GM18861 (cell line): ENCODE data around the gene BCAT1.
A peak's percentile ranks its signal among the peaks of the same experiment; 100 is the strongest.

ENCODE experiments used
- ATAC-seq: cut with Tn5 transposase; IDR thresholded peaks from one replicate; pipeline ENCODE4 v1.9.1; 2021; ENCODE audit not compliant: unreplicated experiment

Gene BCAT1, protein sequence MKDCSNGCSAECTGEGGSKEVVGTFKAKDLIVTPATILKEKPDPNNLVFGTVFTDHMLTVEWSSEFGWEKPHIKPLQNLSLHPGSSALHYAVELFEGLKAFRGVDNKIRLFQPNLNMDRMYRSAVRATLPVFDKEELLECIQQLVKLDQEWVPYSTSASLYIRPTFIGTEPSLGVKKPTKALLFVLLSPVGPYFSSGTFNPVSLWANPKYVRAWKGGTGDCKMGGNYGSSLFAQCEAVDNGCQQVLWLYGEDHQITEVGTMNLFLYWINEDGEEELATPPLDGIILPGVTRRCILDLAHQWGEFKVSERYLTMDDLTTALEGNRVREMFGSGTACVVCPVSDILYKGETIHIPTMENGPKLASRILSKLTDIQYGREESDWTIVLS

DNA sequence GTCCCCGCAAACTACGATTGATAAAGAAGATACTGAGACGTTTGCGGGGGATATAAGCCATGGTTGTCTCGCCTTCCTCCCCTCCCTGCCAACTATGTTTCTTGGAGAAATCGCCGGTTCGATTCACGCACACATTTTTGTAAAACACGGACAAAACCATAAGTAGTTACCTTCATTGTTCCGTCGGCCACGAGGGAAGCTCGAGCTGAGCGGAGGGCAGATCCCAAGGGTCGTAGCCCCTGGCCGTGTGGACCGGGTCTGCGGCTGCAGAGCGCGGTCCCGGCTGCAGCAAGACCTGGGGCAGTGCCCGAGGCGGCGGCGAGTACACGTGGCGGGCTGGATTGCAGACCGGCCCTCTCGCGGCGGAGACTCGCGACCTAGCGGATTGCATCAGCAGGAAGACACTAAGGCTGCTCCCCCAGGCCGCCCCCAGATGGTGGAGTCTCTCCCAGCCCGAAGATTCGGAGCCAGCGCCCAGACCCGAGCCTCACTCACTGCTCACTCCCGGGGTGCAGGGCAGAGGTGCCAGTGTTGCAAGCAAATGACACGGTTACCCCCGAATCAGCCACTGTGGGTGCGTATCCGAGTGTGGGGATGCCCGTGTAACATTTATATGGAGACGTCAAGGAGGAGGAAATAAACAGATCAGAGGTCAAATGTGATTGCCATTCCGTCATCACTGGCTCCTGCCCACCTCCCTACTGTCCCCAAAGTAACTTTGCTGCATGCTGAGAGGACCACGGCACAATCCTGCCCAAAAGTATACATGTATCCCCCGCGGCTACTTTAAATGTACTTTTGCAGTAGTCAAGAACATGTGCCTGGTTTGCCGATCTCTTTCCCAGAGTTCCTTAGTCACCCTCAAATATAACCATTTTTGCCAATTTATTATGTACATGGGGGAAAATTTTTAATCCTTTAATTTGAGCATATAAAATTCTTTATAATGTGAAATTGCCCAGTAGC, at the start of gene BCAT1:
Gene BCAT1 (minus strand): TSS at position 345 of the 966 bp plus-strand sequence. CDS start 169 bp downstream, at position 176.
- ATAC-seq: no peak

DNA sequence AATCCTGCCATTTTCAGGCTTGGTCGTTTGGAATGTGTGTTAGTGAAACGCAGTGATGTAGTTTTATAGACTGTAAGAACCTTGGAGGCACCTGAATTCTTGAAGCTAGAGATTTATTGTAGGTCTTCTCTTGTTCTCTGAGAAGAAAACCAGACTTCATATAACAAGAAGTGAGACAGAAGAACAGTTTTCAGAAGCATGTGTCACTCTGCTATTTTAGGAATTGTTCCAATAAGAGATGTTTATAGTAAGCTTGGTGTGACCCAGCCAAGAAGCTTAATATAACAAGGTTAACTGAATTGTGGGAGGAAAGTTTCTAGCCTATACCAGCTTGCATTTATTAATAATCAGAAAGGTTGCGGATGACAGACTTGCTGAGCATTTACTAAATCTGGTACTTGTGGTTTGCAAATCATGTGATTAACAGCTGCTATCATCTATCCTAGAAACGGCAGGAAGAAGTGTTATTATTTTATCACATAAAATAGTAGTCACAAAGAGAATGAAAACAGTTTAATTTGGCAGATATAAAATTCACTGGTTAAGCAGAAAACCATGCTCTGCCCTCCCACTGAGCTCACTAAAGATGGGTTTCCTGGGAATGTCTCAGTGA, 49.2 kb upstream of the BCAT1 start:
- ATAC-seq: peak; percentile 71

DNA sequence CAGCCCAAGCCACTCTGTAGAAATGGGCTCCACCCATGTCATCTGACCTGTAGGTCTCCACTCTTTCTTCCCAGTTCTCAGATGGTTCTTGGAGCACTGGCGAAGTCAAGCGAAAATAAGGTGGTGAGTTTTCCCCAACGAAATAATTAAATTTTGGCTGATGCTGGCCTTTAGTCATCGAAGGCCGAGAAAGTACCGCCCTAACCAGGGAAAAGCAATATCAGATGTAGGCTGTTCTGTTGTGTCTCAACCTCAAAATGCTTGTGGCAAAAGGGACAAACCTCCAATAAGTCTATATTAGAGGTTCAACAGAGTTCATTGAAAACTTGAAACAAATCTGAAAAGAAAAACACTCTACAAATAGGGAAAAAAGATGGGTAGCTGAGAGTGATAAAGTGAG, 48.6 kb upstream of the BCAT1 start:
- ATAC-seq: no peak

DNA sequence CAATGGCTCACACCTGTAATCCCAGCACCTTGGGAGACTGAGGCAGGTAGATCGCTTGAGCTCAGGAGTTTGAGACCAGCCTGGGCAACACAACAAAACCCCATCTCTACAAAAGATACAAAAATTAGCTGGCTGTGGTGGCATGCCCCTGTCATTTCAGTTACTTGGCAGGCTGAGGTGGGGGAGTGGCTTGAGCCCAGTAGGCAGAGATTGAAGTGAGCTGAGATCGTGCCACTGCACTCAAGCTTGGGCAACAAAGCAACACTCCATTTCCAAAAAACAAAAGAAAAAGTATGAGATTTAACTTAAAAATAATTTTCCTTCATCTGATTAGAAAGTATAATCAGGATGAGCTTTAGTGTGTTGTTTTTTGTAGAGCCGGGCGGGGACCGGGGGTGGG, 47.9 kb upstream of the BCAT1 start:
- no peak for ATAC-seq

DNA sequence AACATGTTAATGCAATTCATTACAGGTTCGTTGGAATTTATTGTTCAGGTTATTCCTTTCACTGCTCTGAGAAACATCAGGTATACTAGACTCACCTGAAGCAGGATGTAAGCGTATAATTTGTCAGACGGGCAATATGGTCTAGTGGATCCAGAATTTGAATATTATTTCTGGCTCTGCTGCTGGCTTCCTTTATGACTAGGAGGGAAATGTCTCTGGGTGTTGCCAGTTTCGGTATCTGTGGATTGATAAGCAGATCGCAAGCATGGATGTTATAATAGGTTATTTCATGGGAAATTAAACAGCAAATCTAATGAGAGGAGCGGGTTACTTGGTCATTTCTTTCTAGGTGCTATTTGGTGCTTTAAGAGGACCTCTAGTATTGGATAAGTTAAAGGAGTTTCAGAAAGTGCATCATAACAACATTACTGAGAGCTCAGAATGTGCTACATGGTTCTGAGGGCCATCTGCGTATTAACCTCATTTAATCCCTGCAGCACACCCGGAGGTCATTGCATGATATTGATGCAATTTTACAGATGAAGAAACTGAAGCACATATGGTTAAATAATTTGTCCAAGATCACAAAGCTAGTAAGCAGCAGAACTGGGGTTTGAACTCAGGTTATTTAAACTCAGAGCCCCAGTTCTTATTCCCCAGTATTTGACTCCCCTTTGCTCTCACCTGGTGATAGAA, 47.3 kb upstream of the BCAT1 start:
- no peak for ATAC-seq

DNA sequence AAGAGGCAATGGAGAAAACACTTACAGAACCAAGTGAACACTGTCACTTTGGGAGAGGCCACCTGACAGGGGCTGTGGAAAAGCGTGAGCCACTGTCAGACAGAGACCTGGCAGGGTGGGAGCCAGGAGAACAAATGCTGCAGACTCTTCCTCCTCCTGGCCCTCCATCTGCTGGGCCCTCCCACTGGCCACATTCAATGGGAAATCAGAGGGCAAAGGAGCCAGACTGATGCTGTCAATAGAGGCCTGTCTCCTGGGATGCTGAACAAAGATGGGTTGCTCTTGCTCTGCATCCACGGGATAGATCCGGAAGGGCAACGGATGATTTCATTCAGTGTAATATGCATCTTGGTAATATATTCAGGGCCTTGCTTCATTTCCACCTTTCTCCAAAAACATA, 44.9 kb upstream of the BCAT1 start:
- ATAC-seq: no peak

DNA sequence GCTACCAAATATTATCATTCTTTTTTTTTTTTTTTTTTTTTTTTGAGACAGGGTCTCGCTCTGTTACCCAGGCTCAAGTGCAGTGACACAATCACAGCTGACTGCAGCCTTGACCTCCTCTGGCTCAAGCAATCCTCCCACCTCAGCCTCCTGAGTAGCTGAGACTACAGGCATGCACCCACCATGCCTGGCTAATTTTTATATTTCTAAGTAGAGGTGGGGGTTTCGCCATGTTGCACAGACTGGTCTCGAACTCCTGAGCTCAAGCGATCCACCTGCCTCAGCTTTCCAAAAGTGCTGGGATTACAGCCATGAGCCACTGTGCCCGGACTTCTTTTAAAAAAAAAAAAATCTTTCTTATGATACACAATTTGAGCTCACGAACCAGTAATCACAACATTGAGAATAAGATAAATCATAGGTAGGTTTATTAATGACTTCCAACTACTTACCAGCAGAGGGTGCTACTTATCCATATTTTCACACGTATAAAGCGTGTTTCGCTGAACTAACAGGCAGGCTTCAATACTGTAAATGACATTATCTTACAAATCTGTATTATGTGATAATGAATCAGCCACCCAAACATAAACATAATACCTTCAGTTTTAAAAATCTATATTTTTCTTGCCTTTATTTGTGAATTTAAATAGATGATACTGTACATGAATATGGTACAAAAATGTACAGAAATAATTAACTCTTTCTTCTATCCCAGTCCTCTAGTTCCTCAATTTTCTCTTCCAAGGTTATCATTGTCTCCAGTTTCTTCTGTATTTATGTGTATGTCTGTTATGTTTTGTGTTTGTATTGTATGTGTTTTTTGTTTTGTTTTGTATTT, 42.5 kb upstream of the BCAT1 start:
- peak; percentile 55 for ATAC-seq

DNA sequence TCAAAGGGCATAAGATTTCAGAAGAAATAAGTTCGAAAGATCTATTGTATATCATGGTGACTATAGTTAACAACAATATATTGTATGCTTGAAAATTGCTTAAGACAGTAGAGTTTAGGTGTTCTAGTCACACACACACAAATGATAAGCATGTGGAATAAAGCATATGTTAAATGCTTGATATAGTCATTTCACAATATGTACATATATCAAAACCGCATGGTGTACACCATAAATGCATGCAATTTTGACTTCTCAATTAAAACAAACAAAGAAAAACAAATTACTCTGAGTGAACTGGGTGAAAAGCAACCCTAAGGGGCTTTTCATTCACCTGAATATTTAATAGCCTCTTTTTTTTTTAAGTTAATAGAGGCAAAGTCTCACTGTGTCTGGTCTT, 40.3 kb upstream of the BCAT1 start:
- no peak for ATAC-seq

DNA sequence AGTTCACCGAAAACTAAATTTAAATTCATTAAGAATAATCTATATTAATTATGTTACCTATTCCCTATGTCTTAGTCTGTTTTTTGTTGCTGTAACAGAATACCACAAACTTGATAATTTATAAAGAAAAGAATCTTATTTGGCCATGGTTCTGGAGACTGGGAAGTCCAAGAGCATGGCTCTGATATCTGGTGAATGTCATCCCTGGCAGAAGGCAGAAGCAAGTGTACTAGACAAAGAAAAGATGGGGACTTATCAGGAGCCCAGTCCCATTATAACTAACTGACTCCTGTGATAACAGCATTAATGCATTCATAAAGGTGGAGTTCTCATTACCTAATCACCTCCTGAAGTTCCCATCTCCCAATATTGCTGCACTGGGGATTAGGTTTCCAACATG, 33.3 kb upstream of the BCAT1 start:
- ATAC-seq: no peak

DNA sequence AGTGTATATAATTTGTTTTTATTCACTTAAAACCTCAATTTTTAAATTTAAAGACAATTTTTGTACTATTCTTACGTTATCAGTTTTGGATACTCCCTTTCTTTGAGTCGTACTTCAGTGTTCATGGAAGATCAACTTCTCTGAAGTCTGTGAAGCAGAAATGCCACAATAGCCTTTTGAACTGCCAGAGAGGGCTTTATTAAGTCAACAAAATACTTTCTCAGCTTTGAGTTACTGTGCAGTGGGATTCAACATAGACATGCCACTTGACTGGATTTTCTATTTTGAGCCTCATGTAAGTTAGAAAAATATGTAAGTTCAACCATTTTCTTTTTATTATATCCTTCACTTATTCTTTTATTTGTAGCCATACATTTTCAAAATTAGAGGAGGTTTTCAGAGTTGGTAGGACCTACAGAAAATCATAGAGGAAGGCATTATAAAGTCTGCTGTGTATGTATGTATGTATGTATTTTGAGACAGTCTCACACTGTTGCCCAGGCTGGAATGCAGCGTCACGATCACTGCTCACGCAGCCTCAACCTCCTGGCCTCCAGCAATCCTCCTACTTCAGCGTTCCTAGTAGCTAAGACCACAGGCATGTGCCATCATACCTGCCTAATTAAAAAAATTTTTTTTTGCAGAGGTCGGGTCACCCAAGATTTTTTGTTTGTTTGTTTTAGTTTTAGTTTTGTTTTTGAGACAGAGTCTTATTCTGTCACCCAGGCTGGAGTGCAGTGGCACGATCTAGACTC, 31.3 kb upstream of the BCAT1 start:
- ATAC-seq: no peak

DNA sequence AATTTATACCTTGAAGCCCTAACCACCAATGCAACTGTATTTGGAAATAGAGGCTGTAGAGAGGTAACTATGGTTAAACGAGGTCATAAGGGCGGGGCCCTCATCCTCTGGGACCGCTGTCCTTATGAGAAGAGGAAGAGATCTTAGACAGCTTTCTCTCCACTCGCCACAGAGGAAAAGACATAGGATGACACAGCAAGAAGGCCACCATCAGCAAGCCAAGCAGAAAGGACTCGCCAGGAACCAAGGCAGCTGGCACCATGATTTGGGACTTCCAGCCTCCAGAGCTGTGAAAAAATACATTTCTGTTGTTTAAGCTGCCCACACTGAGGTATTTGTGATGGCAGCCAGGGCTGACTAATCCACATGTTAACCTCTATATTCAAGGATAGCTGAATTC, 30.4 kb upstream of the BCAT1 start:
- ATAC-seq: no peak

DNA sequence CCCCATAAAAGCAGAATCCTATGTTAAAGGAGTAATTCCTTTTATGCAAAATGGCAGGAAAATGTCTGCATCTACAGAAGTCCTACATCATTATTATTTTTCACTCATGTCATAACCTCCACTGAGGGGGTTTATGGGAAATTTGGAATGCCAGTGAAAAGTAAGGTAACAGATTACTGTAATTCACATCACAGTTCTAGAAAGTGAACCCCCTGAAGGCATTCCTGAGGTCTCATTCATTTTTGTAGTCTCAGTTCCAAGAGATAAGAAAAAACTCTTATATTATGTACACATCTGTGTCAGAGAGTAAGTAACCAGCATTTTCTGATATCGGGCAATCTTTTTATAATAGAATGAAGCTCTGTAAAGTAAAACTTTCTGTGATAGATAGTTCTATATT, 28.8 kb upstream of the BCAT1 start:
- no peak for ATAC-seq

DNA sequence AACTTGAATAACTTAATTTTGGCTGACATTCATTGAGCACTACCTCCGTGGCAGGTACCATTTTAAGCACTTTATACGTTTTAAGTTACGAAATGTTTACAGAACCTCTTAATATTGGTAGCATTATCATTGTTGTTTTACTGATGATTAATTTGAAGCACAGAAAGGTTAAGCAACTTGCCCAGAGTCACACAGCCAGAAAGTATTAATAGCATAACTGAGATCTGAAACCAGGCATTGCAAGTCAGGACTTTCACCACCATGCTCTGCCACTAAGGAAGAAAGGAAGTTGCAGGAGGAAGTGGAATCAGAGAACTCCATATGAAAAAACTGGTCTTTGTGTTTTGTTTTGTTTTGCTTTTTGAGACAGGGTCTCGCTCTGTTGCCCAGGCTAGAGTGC, 28.2 kb upstream of the BCAT1 start:
- no peak for ATAC-seq

DNA sequence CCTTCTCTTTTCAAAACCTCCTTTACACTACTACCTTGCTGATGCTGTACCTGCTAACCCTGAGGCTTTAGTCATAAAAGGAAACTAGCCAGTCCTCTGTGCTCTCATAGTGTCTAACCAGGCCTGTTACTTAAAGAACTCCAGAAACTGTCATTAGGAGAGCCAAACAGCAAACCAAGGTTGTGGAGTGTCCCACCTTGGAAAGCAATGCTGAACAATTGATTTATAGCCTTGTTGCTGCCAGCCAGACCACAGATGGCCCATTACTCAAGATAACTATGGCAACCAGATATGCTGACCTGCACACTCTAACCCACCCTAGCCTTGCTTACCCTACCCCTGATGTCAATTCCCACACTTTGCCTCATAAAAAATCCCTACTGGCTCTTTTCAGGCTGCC, 26.5 kb upstream of the BCAT1 start:
- ATAC-seq: no peak

DNA sequence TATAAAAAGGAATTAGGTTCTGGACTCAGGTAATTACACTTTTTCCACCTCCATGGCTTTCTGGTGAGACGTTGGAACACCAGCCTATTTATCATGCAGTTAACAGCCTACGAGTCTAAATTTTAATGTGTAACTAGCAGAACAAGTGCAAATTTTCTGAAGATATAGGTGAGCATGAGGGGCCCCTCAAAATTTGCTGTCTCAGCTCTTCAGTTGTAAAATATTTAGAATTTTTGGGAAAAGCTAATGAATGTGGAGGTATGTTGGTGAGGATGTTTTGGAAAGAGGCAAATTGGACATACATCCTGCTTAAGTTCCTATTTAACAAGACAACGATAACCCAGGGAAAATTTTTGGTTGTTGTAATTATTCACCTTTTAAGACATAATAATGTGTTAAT, 25.3 kb upstream of the BCAT1 start:
- no peak for ATAC-seq

DNA sequence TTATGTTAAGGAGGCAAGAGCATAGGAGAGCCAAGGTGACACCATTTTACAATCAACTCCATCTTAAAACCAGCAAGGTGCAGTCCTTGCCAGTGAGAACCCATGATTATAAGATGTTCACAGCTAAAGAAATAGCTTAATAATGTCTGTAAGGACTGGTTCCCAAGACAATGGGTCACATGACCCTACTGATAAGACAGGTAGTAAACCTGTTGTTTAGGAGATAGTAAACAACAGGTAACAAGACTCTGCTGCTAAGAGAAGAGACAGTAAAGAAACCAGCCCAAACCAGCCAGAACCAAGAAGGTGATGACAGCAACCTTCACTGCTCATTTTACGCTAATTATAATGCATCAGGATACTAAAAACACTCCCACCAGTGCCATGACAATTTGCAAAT, 23.2 kb upstream of the BCAT1 start:
- no peak for ATAC-seq

DNA sequence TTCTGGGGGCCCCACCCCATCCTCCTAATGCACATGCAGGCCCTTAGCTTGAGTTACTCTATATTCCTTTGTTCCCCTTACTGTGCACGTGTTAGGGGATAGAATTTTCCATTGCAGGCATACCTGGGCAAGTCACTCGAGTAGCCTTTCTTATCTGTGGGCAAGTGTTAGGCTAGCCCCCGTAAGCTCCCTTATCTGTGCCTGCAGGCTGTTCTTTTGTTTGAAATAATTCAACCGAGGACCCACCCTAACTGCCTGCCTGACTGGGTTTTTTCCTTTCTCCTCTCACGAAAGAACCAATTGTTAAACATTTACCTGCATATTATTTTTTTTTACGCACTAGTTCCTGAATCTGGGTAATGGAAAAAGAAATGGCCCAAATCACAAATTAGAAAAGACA, 21.3 kb upstream of the BCAT1 start:
- no peak for ATAC-seq

DNA sequence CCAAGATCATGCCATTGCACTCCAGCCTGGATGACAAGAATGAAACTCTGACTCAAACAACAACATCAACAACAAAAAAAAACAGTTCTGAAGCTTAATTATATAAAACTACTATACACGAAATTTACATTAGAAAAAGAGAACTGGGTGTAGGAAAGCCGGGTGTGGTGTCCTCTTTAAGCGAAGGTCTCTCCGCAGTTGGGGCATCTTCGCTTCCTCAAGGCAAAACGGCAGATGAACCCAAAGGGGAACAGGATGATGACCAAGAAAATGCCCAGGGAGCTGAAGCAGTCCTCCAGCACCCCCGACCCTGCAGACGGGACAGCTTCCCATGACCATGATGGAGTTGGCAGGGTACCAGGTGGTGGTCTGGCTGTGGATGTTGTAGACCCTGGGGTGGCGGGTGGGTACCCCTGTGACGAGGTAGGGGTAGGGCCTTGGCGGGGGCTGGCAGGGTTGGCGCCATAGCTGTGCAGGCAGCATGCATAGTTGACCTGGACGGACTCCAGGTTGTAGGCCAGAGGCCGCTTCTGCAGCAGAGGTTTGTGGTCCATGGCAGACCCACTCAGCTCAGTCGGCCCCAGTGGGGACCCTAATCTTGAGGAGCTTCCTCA, 18.2 kb upstream of the BCAT1 start:
- no peak for ATAC-seq

DNA sequence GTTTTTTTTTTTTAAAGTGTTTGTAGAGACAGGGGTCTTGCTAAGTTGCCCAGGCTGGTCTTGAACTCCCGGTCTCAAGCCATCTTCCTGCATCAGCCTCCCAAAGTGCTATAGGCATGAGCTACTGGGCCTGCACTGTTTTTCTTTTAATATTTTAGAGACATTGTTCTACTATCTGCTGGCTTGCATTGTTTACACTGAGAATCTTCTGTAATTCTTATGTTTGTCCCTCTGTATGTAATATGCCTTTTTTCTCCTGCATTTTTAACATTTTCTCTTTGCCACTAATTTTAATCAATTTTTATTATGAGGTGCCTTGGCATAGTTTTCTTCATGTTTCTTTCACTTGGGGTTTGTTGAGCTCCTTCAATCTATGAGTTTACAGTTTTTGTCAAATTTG, 15.4 kb upstream of the BCAT1 start:
- ATAC-seq: no peak
